H7 (cell line): ENCODE results near the gene EPHB1. TPM values are rescaled to one million over a fixed set of nuclear protein-coding genes. Genes with fewer than 3 reads are reported as not detected.

Experiments used
- DNase-seq: peaks from one replicate; pipeline ENCODE4 v3.0.0; 2012
- H3K27me3 ChIP-seq: 2 replicates; pipeline ENCODE4 v1.6.0; 2011; ENCODE audit warnings: mild to moderate bottlenecking, low read length; ENCODE audit not compliant: control insufficient read depth, insufficient read depth
- H3K36me3 ChIP-seq: replicated peaks from 2 replicates; pipeline ENCODE4 v1.5.1; 2011; ENCODE audit warnings: low read length; ENCODE audit not compliant: control insufficient read depth, insufficient read depth
- H3K4me3 ChIP-seq: 2 replicates; pipeline ENCODE4 v1.5.1; 2011; ENCODE audit warnings: low read depth, mild to moderate bottlenecking, control low read depth, low read length, moderate library complexity; ENCODE audit not compliant: insufficient read depth
- total RNA-seq: library from RNA; depleted of rRNA; stranded (reverse); fragments of >200 nt; shearing (Covaris generic); gene quantifications from 2 replicates; pipeline ENCODE4 v1.2.3, GENCODE V29; 2014; rRNA removed

The EPHB1 gene
- total RNA-seq, 1 experiment from 2014 or later = 3.3 TPM

GRCh38 chr3:135267487-135267886 lies 472.4 kb downstream of the EPHB1 start:
- Histone ChIP-seq H3K27me3 (no peaks in the 10 kb centered on the region), H3K36me3 (no peaks in the 10 kb centered on the region), H3K4me3 (no peak overlapping the region)
- no peak for DNase-seq

GRCh38 chr3:135268941-135269532 lies 474.0 kb downstream of the EPHB1 start:
- H3K36me3 ChIP-seq = no peaks in the 10 kb centered on the region
- H3K4me3 ChIP-seq = no peak overlapping the region
- no peak for DNase-seq
- H3K27me3 ChIP-seq = no peaks in the 10 kb centered on the region

GRCh38 chr3:135271177-135272025 lies 476.3 kb downstream of the EPHB1 start:
- no peaks in the 10 kb centered on the region for H3K27me3 ChIP-seq
- no peaks in the 10 kb centered on the region for H3K36me3 ChIP-seq
- DNase-seq = no peak
- H3K4me3 ChIP-seq = no peak overlapping the region

- no peak for DNase-seq
- Histone ChIP-seq H3K4me3 (no peak overlapping the region), H3K27me3 (no peaks in the 10 kb centered on the region), H3K36me3 (no peaks in the 10 kb centered on the region)
Observed at GRCh38 chr3:135272026-135272669, 477.1 kb downstream of the EPHB1 start.

- no peak overlapping the region for H3K4me3 ChIP-seq
Observed at GRCh38 chr3:135292162-135292561, 497.1 kb downstream of the EPHB1 start.

GRCh38 chr3:135301670-135302069 lies 506.6 kb downstream of the EPHB1 start:
- Histone ChIP-seq H3K4me3 (no peak overlapping the region), H3K36me3 (no peaks in the 10 kb centered on the region), H3K27me3 (no peaks in the 10 kb centered on the region)
- no peak for DNase-seq

More at GRCh38 chr3:135292162-135292561, 497.1 kb downstream of the EPHB1 start:
- no peaks in the 10 kb centered on the region for H3K27me3 ChIP-seq
- DNase-seq = no peak
- H3K36me3 ChIP-seq = no peaks in the 10 kb centered on the region

GRCh38 chr3:135304378-135304777 lies 509.3 kb downstream of the EPHB1 start:
- no peaks in the 10 kb centered on the region for H3K27me3 ChIP-seq
- no peak overlapping the region for H3K4me3 ChIP-seq
- no peaks in the 10 kb centered on the region for H3K36me3 ChIP-seq
- DNase-seq = no peak

Other genes with a start within 250 kb of the EPHB1 start
- 0.07 TPM in 1 of 2 replicates, not detected in the other for gene KY, start 144.2 kb upstream of the EPHB1 start, total RNA-seq